ENCODE results near the gene HOMER2.

The HOMER2 gene

DNA sequence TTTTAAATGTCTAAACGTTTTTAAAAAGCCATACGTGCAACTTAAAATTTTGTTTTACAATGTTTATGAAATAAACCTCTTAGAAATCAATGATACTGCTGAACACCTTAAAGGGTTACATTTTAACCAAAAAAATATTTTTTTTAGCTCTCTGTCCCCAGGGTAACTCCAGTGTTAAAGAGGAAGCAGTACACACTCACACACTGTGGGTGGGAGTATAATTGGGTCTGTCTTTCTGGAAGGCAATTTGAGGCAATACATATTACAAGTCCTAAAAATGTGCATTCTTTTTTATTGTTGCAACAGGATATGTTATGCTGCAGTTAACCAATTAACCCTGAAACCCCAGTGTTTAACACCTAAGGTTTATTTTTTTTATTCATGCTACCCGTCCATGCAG is 109.0 kb downstream of the HOMER2 start:
- DNase-seq, result no peak
- Histone ChIP-seq H3K4me3 (ENCODE audit: low read depth, low read length) (no peak overlapping the region), H3K36me3 (no peaks in the 10 kb centered on the region; the same call in 1 of the 2 replicates), H3K27ac (no peak overlapping the region), H3K27me3 (ENCODE audit: insufficient read depth, low read depth, severe bottlenecking) (no peaks in the 10 kb centered on the region), H3K9me3 (ENCODE audit: severe bottlenecking) (no peaks in the 10 kb centered on the region)
- TF ChIP-seq CTCF (IDR thresholded peaks at IDR 0.05; ENCODE audit: low read depth, low read length), result no peak

DNA sequence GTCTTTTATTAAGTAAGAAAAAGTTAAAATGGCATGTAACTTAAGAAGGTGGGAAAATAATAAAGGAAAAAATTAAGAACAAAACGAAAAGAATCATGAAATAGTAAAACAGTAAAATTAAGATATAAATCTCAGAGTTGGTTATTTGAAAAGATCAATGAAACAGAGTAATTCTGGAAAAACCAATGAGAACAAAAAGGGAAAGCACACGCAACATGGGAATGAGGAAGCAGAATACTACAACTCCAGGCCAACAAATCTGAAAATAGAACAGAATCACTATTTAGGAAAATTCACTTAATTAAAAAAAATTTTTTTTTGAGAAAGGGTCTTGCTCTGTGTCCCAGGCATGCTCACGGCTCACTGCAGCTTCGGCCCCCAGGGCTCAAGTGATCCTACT is 112.4 kb downstream of the HOMER2 start:
- no peak for DNase-seq
- Histone ChIP-seq H3K27me3 (ENCODE audit: insufficient read depth, low read depth, severe bottlenecking) (no peaks in the 10 kb centered on the region), H3K9me3 (ENCODE audit: severe bottlenecking) (peaks cover 3% of the 10 kb centered on the region), H3K36me3 (peaks cover 21% of the 10 kb centered on the region), H3K27ac (no peak overlapping the region), H3K4me3 (ENCODE audit: low read depth, low read length) (no peak overlapping the region)
- TF ChIP-seq CTCF (IDR thresholded peaks at IDR 0.05; ENCODE audit: low read depth, low read length), result no peak

DNA sequence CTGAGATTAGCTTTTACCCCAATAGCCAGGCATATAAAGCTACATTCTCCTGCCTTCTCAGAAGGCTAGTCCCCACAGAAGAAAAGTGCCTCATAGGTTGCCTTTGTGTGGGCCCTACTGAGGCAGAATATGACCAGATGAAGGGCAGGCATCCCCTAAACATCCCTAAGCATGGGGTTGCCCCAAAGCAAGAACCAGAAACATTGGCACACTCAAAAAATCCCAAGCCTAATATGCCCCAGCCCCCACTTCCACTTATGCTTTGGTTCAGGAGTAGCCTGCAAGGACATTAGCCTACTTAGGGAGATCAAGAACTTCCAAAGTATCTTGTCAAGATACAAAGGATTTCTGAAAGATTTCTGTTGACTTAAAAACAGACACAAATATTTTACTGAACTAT is 113.4 kb downstream of the HOMER2 start:
- H3K36me3 ChIP-seq, result peaks cover 31% of the 10 kb centered on the region
- DNase-seq, result no peak

DNA sequence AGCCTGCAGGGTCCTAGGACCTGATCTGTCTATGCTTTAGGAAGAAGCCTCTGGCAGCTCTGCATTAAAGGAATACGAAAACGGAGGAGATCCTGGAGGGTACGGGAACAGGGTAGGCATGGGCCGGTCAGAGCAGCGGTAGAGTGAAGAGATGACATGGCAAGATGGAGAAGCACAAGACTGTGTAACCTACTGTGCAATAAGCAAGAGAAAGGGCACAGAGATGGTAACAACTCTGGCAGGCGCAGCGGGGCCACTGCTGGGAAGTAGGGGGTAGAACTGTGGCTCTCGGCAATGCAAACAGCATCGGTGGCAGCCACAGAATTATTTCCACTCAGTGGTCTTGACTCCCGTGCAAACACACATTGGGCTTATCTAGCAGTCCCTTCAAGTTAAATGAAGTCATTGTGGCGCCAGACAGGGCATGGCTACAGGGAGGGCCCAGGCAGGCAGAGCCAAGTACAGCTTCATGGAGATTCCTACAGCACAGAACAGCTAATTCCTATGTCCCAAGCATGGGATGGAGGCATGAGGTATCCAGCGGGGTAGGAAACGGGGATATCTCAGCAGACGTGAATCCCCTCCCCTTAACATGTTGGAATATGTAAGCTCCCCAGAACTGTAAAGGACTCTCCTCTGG is 114.3 kb downstream of the HOMER2 start:
- no peak overlapping the region for H3K4me3 ChIP-seq (ENCODE audit: low read depth, low read length)
- DNase-seq, result no peak
- H3K27me3 ChIP-seq (ENCODE audit: insufficient read depth, low read depth, severe bottlenecking), result no peaks in the 10 kb centered on the region
- peaks cover 41% of the 10 kb centered on the region for H3K36me3 ChIP-seq
- no peak overlapping the region for H3K27ac ChIP-seq
- H3K9me3 ChIP-seq (ENCODE audit: severe bottlenecking), result peaks cover 3% of the 10 kb centered on the region
- TF ChIP-seq CTCF (IDR thresholded peaks at IDR 0.05; ENCODE audit: low read depth, low read length), result no peak

More for the DNA sequence above, 113.4 kb downstream of the HOMER2 start:
- H3K9me3 ChIP-seq (ENCODE audit: severe bottlenecking), result peaks cover 3% of the 10 kb centered on the region
- no peaks in the 10 kb centered on the region for H3K27me3 ChIP-seq (ENCODE audit: insufficient read depth, low read depth, severe bottlenecking)
- H3K27ac ChIP-seq, result no peak overlapping the region
- TF ChIP-seq CTCF (IDR thresholded peaks at IDR 0.05; ENCODE audit: low read depth, low read length), result no peak
- H3K4me3 ChIP-seq (ENCODE audit: low read depth, low read length), result no peak overlapping the region

- Histone ChIP-seq H3K27ac (no peak overlapping the region), H3K4me3 (ENCODE audit: low read depth, low read length) (no peak overlapping the region), H3K36me3 (peaks cover 65% of the 10 kb centered on the region), H3K27me3 (ENCODE audit: insufficient read depth, low read depth, severe bottlenecking) (no peaks in the 10 kb centered on the region), H3K9me3 (ENCODE audit: severe bottlenecking) (peaks cover 3% of the 10 kb centered on the region)
- DNase-seq, result no peak
- TF ChIP-seq CTCF (IDR thresholded peaks at IDR 0.05; ENCODE audit: low read depth, low read length), result no peak
Observed at GRCh38 chr15:82835391-82835917, 117.1 kb downstream of the HOMER2 start.

GRCh38 chr15:82833362-82833682 is 119.2 kb downstream of the HOMER2 start:
- no peaks in the 10 kb centered on the region for H3K27me3 ChIP-seq (ENCODE audit: insufficient read depth, low read depth, severe bottlenecking)
- H3K4me3 ChIP-seq (ENCODE audit: low read depth, low read length), result no peak overlapping the region
- no peak overlapping the region for H3K27ac ChIP-seq
- H3K9me3 ChIP-seq (ENCODE audit: severe bottlenecking), result peaks cover 3% of the 10 kb centered on the region
- peaks cover 72% of the 10 kb centered on the region for H3K36me3 ChIP-seq
- TF ChIP-seq CTCF (IDR thresholded peaks at IDR 0.05; ENCODE audit: low read depth, low read length), result no peak
- DNase-seq, result no peak

All from WERI-Rb-1 (cell line).